Liver (tissue), 9 donors: Measurements from ENCODE around the gene BRD3OS. TPM values are rescaled to one million over a fixed set of nuclear protein-coding genes. Genes with fewer than 3 reads are reported as not detected.

Experiments used
- DNase-seq: peaks from one replicate; pipeline ENCODE4 v3.0.0-alpha.2; 2017; ENCODE audit warnings: low spot score
- H3K27ac ChIP-seq, 2 donors: one replicate each; pipeline ENCODE4 v1.7.0; 2013; ENCODE audit warnings: inconsistent platforms in 2 of 2, low read length in 2 of 2, control low read depth in 1 of 2, low read depth in 1 of 2, mild to moderate bottlenecking in 1 of 2
- H3K27me3 ChIP-seq, 4 donors: one replicate each; pipeline versions ENCODE4 v1.6.1 to v1.7.0; 2013; ENCODE audit warnings: low read length in 3 of 4, inconsistent platforms in 1 of 4, mild to moderate bottlenecking in 1 of 4, moderate library complexity in 1 of 4; ENCODE audit not compliant: control insufficient read depth in 4 of 4, insufficient read depth in 4 of 4
- H3K36me3 ChIP-seq, 4 donors: one replicate each; pipeline versions ENCODE4 v1.6.1 to v1.7.0; 2013; ENCODE audit warnings: low read length in 3 of 4, mild to moderate bottlenecking in 3 of 4, low read depth in 1 of 4, moderate library complexity in 1 of 4; ENCODE audit not compliant: control insufficient read depth in 4 of 4, insufficient read depth in 3 of 4
- H3K4me1 ChIP-seq, 4 donors: one replicate each; pipeline versions ENCODE4 v1.6.1 to v1.7.0; 2013; ENCODE audit warnings: low read length in 3 of 4, mild to moderate bottlenecking in 3 of 4, moderate library complexity in 1 of 4; ENCODE audit not compliant: control insufficient read depth in 4 of 4, insufficient read depth in 4 of 4
- H3K4me3 ChIP-seq, 3 donors: one replicate each; pipeline versions ENCODE4 v1.6.1 to v1.7.0; 2013; ENCODE audit warnings: low read length in 3 of 3, control low read depth in 1 of 3, low read depth in 1 of 3, mild to moderate bottlenecking in 1 of 3
- H3K9ac ChIP-seq, 2 donors: one replicate each; pipeline ENCODE4 v1.7.0; 2013; ENCODE audit warnings: low read length in 2 of 2, mild to moderate bottlenecking in 2 of 2, moderate library complexity in 2 of 2, control low read depth in 1 of 2, low read depth in 1 of 2
- H3K9me3 ChIP-seq, 4 donors: one replicate each; pipeline versions ENCODE4 v1.6.1 to v1.7.0; 2013; ENCODE audit warnings: low read length in 3 of 4; ENCODE audit not compliant: control insufficient read depth in 4 of 4
- EGR1 ChIP-seq, 2 donors: IDR thresholded peaks; 2 replicates each; pipeline ENCODE4 v1.6.1; 2016 to 2018; ENCODE audit warnings: antibody characterized with exemption in 2 of 2, low read depth in 2 of 2
- FOXA1 ChIP-seq: IDR thresholded peaks from 2 replicates; pipeline ENCODE4 v1.6.1; 2016; ENCODE audit warnings: antibody characterized with exemption
- FOXA2 ChIP-seq: IDR thresholded peaks from 2 replicates; pipeline ENCODE4 v1.6.1; 2016; ENCODE audit warnings: antibody characterized with exemption
- HNF4A ChIP-seq, 2 donors: conservative IDR thresholded peaks; 2 replicates each; pipeline ENCODE4 v1.6.1; 2016; ENCODE audit warnings: antibody characterized with exemption in 2 of 2, mild to moderate bottlenecking in 2 of 2
- HNF4G ChIP-seq: IDR thresholded peaks from 2 replicates; pipeline ENCODE4 v1.6.1; 2016; ENCODE audit warnings: antibody characterized with exemption
- JUND ChIP-seq, 2 donors: IDR thresholded peaks; 2 replicates each; pipeline ENCODE4 v1.6.1; 2016; ENCODE audit warnings: antibody characterized with exemption in 2 of 2
- NR2F2 ChIP-seq: IDR thresholded peaks from 2 replicates; pipeline ENCODE4 v1.6.1; 2016; ENCODE audit warnings: antibody characterized with exemption
- RAD21 ChIP-seq, 2 donors: IDR thresholded peaks; 2 replicates each; pipeline ENCODE4 v1.6.1; 2016; ENCODE audit warnings: antibody characterized with exemption in 2 of 2, mild to moderate bottlenecking in 2 of 2
- REST ChIP-seq: IDR thresholded peaks from 2 replicates; pipeline ENCODE4 v1.6.1; 2016; ENCODE audit warnings: antibody characterized with exemption, mild to moderate bottlenecking
- RXRA ChIP-seq, 2 donors: IDR thresholded peaks; 2 replicates each; pipeline ENCODE4 v1.6.1; 2017 to 2018; ENCODE audit warnings: antibody characterized with exemption in 2 of 2, mild to moderate bottlenecking in 1 of 2
- SP1 ChIP-seq: IDR thresholded peaks from 2 replicates; pipeline ENCODE4 v1.6.1; 2018; ENCODE audit warnings: antibody characterized with exemption, mild to moderate bottlenecking
- TAF1 ChIP-seq: conservative IDR thresholded peaks from 2 replicates; pipeline ENCODE4 v1.6.1; 2016; ENCODE audit warnings: antibody characterized with exemption, mild to moderate bottlenecking
- YY1 ChIP-seq: IDR thresholded peaks from 2 replicates; pipeline ENCODE4 v1.6.1; 2016; ENCODE audit warnings: antibody characterized with exemption, mild to moderate bottlenecking
- WGBS: extraction: QIAGEN DNeasy Blood & Tissue Kit; methylation state at CpG from one replicate; pipeline ENCODE4 v1.1.7; 2013; 5-methylcytosine and 5-hydroxymethylcytosine counted together
- polyA plus RNA-seq, 2 donors: library from polyadenylated mRNA; stranded (reverse) in 1 of 2; unstranded in 1 of 2; fragments of 200-250 nt in 1 of 2; fragments of >200 nt in 1 of 2; fragmentation: Nextera tagmentation in 1 of 2; extraction: Ambion mirVana in 1 of 2; gene quantifications; one replicate each; pipeline versions ENCODE4 v1.2.1 to v1.2.3, GENCODE V29; 2013 to 2015
- total RNA-seq, 2 donors: library from RNA; depleted of rRNA; stranded (reverse); fragments of >200 nt; gene quantifications; one replicate each; pipeline ENCODE4 v1.2.3, GENCODE V29; 2014
- TF ChIP-seq, protein P1 (sequence below): IDR thresholded peaks from 2 replicates; pipeline ENCODE4 v1.6.1; 2016; ENCODE audit warnings: antibody characterized with exemption
- TF ChIP-seq, protein P2 (sequence below): IDR thresholded peaks from 2 replicates; pipeline ENCODE4 v1.6.1; 2016; ENCODE audit warnings: antibody characterized with exemption
- TF ChIP-seq, protein P3 (sequence below): fragments of 150-350 bp; IDR thresholded peaks from 2 replicates; pipeline ENCODE4 v1.5.1; 2017; ENCODE audit warnings: improper control_type of control experiment, low read depth, low read length; ENCODE audit not compliant: missing input control
- TF ChIP-seq, protein P4 (sequence below): IDR thresholded peaks from 2 replicates; pipeline ENCODE4 v1.6.1; 2016; ENCODE audit warnings: antibody characterized with exemption
- donor health status: healthy.
- donor health status: healthy.
- donor health status: healthy.
- donor health status: healthy.
- donor health status: healthy.

BRD3OS gene
- total and polyA plus RNA-seq, 4 donors, result 2.1 to 5.1 (median 2.9) TPM

- TF ChIP-seq, protein P1, sequence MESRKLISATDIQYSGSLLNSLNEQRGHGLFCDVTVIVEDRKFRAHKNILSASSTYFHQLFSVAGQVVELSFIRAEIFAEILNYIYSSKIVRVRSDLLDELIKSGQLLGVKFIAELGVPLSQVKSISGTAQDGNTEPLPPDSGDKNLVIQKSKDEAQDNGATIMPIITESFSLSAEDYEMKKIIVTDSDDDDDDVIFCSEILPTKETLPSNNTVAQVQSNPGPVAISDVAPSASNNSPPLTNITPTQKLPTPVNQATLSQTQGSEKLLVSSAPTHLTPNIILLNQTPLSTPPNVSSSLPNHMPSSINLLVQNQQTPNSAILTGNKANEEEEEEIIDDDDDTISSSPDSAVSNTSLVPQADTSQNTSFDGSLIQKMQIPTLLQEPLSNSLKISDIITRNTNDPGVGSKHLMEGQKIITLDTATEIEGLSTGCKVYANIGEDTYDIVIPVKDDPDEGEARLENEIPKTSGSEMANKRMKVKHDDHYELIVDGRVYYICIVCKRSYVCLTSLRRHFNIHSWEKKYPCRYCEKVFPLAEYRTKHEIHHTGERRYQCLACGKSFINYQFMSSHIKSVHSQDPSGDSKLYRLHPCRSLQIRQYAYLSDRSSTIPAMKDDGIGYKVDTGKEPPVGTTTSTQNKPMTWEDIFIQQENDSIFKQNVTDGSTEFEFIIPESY, result no peak
- no peak for TF ChIP-seq RAD21 (IDR thresholded peaks at IDR 0.05)
- TF ChIP-seq, protein P2, sequence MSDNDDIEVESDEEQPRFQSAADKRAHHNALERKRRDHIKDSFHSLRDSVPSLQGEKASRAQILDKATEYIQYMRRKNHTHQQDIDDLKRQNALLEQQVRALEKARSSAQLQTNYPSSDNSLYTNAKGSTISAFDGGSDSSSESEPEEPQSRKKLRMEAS, result no peak
- no peak for TF ChIP-seq HNF4A (conservative IDR thresholded peaks at IDR 0.05)
- no peak for TF ChIP-seq EGR1 (IDR thresholded peaks at IDR 0.05; ENCODE audit: low read depth in 2 of 2)
- no peak for TF ChIP-seq FOXA2
Measured at GRCh38 chr9:134024214-134024792, 978 bp upstream of the BRD3OS start (continued).

DNA sequence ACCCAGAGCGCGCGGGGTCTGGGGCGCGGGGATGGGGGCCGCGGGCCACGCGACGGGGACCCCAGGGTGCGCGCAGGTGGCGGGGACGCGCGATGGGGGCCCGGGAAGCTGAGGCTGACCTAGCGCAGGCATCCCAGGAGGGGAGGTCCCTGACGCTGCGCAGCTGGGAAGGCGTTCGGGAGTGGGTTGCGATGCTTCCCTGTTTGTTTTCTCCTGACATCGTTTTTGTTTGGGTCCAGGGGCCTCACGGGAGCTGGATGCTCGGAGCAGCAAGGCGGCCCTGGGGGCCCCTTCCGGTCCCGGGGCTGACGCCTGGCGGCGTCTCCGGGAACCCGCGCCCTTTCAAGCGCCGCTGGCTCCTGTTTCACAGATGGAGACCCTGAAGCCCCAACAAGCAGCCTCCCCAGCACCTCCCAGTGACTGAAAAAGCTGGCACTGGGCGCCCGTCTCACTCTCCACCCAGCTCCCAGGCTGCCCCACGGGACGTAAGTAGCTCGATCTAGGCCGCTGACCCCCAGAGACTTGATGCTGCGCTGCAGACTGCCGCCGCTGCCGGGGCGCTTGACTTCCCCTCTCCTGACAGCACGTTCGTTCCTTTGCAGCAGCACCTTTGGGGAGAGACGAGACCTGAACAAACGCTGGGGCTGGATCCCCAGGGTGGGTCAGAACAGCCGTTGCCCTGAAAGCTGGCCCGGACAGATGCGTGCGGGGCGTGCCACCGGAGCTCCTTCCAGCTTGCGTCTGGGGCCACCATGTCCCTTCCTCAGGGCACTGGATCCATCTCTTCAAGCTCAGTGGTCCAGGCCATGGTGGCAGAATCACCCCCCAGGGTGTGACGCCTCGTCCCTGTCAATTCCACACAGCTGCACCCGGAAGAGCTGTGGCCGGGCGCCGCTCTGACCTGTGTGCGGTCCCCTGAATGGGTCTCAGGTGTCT, 593 bp downstream of the BRD3OS start:
- Histone ChIP-seq H3K4me1 (peaks cover 11 to 22% (median 21%) of the 10 kb centered on the region in 4 donors), H3K4me3 (peak overlapping the region; percentile 38 to 79 (median 71)), H3K27me3 (no peaks in the 10 kb centered on the region), H3K36me3 (peaks cover 0 to 3% (median 1%) of the 10 kb centered on the region in 4 donors), H3K27ac (peak overlapping the region in 1 of 2 donors; percentile 41), H3K9ac (peak overlapping the region in 1 of 2 donors; percentile 47), H3K9me3 (no peaks in the 10 kb centered on the region)
- DNase-seq, result peak; percentile 44
- 22% methylated on average over 66 of the region's 66 CpGs for WGBS
- no peak for TF ChIP-seq HNF4G
- TF ChIP-seq RAD21 (IDR thresholded peaks at IDR 0.05), result no peak
- TF ChIP-seq JUND (IDR thresholded peaks at IDR 0.05), result no peak
- TF ChIP-seq HNF4A (conservative IDR thresholded peaks at IDR 0.05), result no peak
- TF ChIP-seq FOXA2, result no peak
- TF ChIP-seq SP1, result no peak
- TF ChIP-seq FOXA1, result no peak
- TF ChIP-seq, protein P3, sequence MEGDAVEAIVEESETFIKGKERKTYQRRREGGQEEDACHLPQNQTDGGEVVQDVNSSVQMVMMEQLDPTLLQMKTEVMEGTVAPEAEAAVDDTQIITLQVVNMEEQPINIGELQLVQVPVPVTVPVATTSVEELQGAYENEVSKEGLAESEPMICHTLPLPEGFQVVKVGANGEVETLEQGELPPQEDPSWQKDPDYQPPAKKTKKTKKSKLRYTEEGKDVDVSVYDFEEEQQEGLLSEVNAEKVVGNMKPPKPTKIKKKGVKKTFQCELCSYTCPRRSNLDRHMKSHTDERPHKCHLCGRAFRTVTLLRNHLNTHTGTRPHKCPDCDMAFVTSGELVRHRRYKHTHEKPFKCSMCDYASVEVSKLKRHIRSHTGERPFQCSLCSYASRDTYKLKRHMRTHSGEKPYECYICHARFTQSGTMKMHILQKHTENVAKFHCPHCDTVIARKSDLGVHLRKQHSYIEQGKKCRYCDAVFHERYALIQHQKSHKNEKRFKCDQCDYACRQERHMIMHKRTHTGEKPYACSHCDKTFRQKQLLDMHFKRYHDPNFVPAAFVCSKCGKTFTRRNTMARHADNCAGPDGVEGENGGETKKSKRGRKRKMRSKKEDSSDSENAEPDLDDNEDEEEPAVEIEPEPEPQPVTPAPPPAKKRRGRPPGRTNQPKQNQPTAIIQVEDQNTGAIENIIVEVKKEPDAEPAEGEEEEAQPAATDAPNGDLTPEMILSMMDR, result no peak
- TF ChIP-seq TAF1, result no peak
- no peak for TF ChIP-seq RXRA (IDR thresholded peaks at IDR 0.05)
- TF ChIP-seq, protein P4, sequence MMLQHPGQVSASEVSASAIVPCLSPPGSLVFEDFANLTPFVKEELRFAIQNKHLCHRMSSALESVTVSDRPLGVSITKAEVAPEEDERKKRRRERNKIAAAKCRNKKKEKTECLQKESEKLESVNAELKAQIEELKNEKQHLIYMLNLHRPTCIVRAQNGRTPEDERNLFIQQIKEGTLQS, result no peak
- no peak for TF ChIP-seq YY1

DNA sequence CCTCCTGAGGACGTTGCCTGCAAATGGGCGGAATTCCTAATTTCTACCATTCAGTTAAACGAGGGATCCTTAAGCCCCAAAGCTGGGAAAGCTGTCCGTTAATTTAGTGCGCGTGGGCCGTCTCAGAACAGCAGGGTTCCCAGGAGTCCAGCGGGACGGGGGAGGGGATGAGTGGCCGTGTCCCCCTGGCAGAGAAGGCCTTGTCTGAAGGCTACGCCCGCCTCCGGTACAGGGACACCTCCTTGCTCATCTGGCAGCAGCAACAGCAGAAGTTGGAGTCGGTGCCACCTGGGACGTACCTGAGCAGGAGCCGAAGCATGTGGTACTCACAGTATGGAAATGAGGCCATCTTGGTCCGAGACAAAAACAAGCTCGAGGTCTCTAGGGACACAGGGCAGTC, 1.3 kb downstream of the BRD3OS start:
- Histone ChIP-seq H3K36me3 (peaks cover under 1 to 4% (median 3%) of the 10 kb centered on the region in 4 donors), H3K4me1 (peaks cover 11 to 22% (median 21%) of the 10 kb centered on the region in 4 donors), H3K9ac (no peak overlapping the region), H3K4me3 (no peak overlapping the region), H3K27me3 (no peaks in the 10 kb centered on the region), H3K27ac (no peak overlapping the region), H3K9me3 (no peaks in the 10 kb centered on the region)
- no peak for DNase-seq
- 95% methylated on average over 18 of the region's 18 CpGs for WGBS
- TF ChIP-seq REST, result no peak
- TF ChIP-seq, protein P2, result no peak
- TF ChIP-seq, protein P4, result no peak
- TF ChIP-seq JUND (IDR thresholded peaks at IDR 0.05), result no peak
- TF ChIP-seq, protein P1, result no peak
- no peak for TF ChIP-seq NR2F2
- no peak for TF ChIP-seq HNF4G
- no peak for TF ChIP-seq YY1
